HepG2 (cell line): Measurements from ENCODE around the gene WNT1. TPM values are rescaled to one million over a fixed set of nuclear protein-coding genes. Genes with fewer than 3 reads are reported as not detected.

ENCODE experiments used
- ARHGAP35 ChIP-seq: sonication (generic); formaldehyde crosslinking; IDR thresholded peaks from 2 replicates; pipeline ENCODE4 v1.9.0; 2022; ENCODE audit warnings: mild to moderate bottlenecking, inconsistent platforms, moderate library complexity, missing genetic modification reagents, borderline replicate concordance
- ARNT2 ChIP-seq: sonication (generic); formaldehyde crosslinking; IDR thresholded peaks from 2 replicates; pipeline ENCODE4 v1.8.0; 2022; ENCODE audit warnings: mild to moderate bottlenecking, low read depth, missing genetic modification reagents, moderate library complexity
- ARNTL ChIP-seq: sonication (generic); formaldehyde crosslinking; IDR thresholded peaks from 2 replicates; pipeline ENCODE4 v1.4.0; 2020; ENCODE audit warnings: mild to moderate bottlenecking, missing genetic modification reagents
- ATF1 ChIP-seq: IDR thresholded peaks from 2 replicates; pipeline ENCODE4 v1.6.1; 2016; ENCODE audit warnings: mild to moderate bottlenecking, control low read depth
- CSRNP2 ChIP-seq: sonication (generic); formaldehyde crosslinking; conservative IDR thresholded peaks from 2 replicates; pipeline ENCODE4 v1.8.0; 2022; ENCODE audit warnings: low read depth, missing genetic modification reagents
- HINFP ChIP-seq: sonication (generic); formaldehyde crosslinking; IDR thresholded peaks from 2 replicates; pipeline ENCODE4 v1.4.0; 2020; ENCODE audit warnings: low read depth, mild to moderate bottlenecking, missing genetic modification reagents
- HMG20B ChIP-seq: conservative IDR thresholded peaks from 2 replicates; pipeline ENCODE4 v1.6.1; 2016; ENCODE audit warnings: missing genetic modification reagents, missing compliant biosample characterization
- HOXA3 ChIP-seq: sonication (generic); formaldehyde crosslinking; IDR thresholded peaks from 2 replicates; pipeline ENCODE4 v1.5.0; 2020; ENCODE audit warnings: missing genetic modification reagents
- LBX2 ChIP-seq: sonication (generic); formaldehyde crosslinking; IDR thresholded peaks from 2 replicates; pipeline ENCODE4 v1.5.0; 2020; ENCODE audit warnings: missing genetic modification reagents, mild to moderate bottlenecking, borderline replicate concordance
- NCOA1 ChIP-seq: sonication (generic); formaldehyde crosslinking; IDR thresholded peaks from 2 replicates; pipeline ENCODE4 v1.9.0; 2021; ENCODE audit warnings: missing genetic modification reagents
- NCOR1 ChIP-seq: fragments of 200-600 bp; sonication (generic); IDR thresholded peaks from 2 replicates; pipeline ENCODE4 v1.7.0; 2017; ENCODE audit warnings: antibody characterized with exemption, low read length, borderline replicate concordance
- NPAS2 ChIP-seq: sonication (generic); formaldehyde crosslinking; IDR thresholded peaks from 2 replicates; pipeline ENCODE4 v1.8.0; 2022; ENCODE audit warnings: mild to moderate bottlenecking, missing genetic modification reagents, borderline replicate concordance
- ZNF317 ChIP-seq: sonication (generic); formaldehyde crosslinking; IDR thresholded peaks from 2 replicates; pipeline ENCODE4 v1.5.0; 2020; ENCODE audit warnings: mild to moderate bottlenecking, missing genetic modification reagents
- ZNF512B ChIP-seq: sonication (generic); formaldehyde crosslinking; IDR thresholded peaks from 2 replicates; pipeline ENCODE4 v1.5.1; 2020; ENCODE audit warnings: missing genetic modification reagents, mild to moderate bottlenecking, borderline replicate concordance
- polyA plus RNA-seq, 8 experiments: library from polyadenylated mRNA; depleted of rRNA in 3 of 8; stranded (reverse) in 7 of 8; unstranded in 1 of 8; fragments of >200 nt; fragmentation: Illumina TruSeq in 4 of 8; extraction: Trizol in 4 of 8; gene quantifications; 2 replicates each; pipeline versions ENCODE4 v1.2.1 to v1.2.3, GENCODE V29; 2011 to 2016; ENCODE audit warnings: low read depth in 4 of 8, missing spikeins in 1 of 8, mixed read lengths in 1 of 8; ENCODE audit not compliant: insufficient read depth in 1 of 8
- total RNA-seq, 5 experiments: library from RNA; depleted of rRNA; stranded (reverse); fragments of >200 nt; fragmentation: Illumina TruSeq; extraction: Trizol; gene quantifications; 2 replicates each; pipeline ENCODE4 v1.2.3, GENCODE V29; 2016; ENCODE audit warnings: low read depth in 1 of 5
- TF ChIP-seq, protein P1 (sequence below): sonication (generic); formaldehyde crosslinking; IDR thresholded peaks from 2 replicates; pipeline ENCODE4 v1.4.0; 2020; ENCODE audit warnings: missing genetic modification reagents, mild to moderate bottlenecking, borderline replicate concordance
- TF ChIP-seq, protein P2 (sequence below): sonication (generic); formaldehyde crosslinking; IDR thresholded peaks from 2 replicates; pipeline ENCODE4 v1.4.0; 2020; ENCODE audit warnings: low read depth, mild to moderate bottlenecking, missing genetic modification reagents

Gene WNT1
- total and polyA plus RNA-seq, 2 of the 13 experiments (the other 11 are each of a cell fraction or from before 2014, with no cell fraction given) = not detected

DNA sequence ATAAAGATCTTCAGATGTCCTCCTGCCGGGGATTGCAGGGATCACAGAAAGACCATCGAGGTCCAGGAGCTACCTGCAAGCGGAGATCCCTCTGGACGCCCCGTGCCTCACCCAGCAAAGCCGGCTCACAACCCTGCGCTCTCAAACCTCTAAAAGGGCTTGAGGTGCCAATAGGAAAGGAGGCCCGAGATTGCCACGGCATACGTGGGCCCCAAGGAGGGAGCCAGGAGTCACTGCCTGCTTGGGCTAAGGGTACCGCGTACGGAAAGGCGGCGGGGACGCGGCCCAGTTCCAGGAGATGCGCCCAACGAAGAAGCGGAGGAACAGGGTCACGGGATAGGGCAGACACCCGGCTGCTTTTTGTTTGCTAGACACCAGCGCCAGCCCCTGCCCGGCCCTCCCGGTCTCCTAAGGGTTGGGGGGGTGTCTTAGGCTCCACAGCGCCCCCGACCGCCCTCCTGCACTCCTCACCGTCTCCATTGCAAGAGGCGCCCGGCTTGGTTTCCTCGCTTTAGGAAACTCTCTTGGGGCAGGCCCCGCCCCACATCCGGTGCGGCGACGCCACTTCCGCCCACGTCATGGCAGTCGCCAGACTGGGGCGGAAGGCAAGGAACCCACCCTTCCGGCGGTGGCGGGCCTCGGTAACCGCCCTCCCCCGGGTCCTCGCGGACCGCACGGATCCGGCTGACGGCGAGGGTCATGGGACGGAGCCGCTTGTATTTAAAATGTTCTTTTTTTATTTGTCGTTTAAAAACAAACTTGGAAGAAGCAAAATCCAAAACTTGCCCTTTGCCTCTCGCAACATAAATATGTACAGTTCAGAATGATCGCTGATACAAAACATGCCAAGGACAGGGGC lies 40.4 kb downstream of the WNT1 start, which contains the start of gene PRKAG1 (continued):
- TF ChIP-seq, protein P1, sequence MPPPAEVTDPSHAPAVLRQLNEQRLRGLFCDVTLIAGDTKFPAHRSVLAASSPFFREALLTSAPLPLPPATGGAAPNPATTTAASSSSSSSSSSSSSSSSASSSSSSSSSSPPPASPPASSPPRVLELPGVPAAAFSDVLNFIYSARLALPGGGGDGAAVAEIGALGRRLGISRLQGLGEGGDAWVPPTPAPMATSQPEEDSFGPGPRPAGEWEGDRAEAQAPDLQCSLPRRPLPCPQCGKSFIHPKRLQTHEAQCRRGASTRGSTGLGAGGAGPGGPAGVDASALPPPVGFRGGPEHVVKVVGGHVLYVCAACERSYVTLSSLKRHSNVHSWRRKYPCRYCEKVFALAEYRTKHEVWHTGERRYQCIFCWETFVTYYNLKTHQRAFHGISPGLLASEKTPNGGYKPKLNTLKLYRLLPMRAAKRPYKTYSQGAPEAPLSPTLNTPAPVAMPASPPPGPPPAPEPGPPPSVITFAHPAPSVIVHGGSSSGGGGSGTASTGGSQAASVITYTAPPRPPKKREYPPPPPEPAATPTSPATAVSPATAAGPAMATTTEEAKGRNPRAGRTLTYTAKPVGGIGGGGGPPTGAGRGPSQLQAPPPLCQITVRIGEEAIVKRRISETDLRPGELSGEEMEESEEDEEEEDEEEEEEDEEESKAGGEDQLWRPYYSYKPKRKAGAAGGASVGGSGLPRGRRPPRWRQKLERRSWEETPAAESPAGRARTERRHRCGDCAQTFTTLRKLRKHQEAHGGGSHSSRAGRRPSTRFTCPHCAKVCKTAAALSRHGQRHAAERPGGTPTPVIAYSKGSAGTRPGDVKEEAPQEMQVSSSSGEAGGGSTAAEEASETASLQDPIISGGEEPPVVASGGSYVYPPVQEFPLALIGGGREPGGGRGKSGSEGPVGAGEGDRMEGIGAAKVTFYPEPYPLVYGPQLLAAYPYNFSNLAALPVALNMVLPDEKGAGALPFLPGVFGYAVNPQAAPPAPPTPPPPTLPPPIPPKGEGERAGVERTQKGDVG (CRISPR knock-in tag) = 0 out of 2 replicates have a peak, but pooled peaks have one; percentile 72
- TF ChIP-seq NPAS2 (no peak), HINFP (peak; percentile 95), ZNF512B (CRISPR knock-in tag) (no peak), HOXA3 (CRISPR knock-in tag) (peak; percentile 91), CSRNP2 (no peak), ZNF317 (CRISPR knock-in tag) (peak; percentile 59; the same call in 1 of the 2 replicates), HMG20B (CRISPR knock-in tag) (no peak), NCOA1 (CRISPR knock-in tag) (peak; percentile 33; the same call in 1 of the 2 replicates), ARHGAP35 (CRISPR knock-in tag) (no peak), ARNT2 (peak; percentile 37; the same call in 1 of the 2 replicates), LBX2 (CRISPR knock-in tag) (no peak), ARNTL (CRISPR knock-in tag) (no peak; the same call in 1 of the 2 replicates), NCOR1 (no peak), ATF1 (peak; percentile 90)
- TF ChIP-seq, protein P2, sequence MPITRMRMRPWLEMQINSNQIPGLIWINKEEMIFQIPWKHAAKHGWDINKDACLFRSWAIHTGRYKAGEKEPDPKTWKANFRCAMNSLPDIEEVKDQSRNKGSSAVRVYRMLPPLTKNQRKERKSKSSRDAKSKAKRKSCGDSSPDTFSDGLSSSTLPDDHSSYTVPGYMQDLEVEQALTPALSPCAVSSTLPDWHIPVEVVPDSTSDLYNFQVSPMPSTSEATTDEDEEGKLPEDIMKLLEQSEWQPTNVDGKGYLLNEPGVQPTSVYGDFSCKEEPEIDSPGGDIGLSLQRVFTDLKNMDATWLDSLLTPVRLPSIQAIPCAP (CRISPR knock-in tag) = no peak
